ENCODE measurements around the gene ATP10D. TPM values are rescaled to one million over a fixed set of nuclear protein-coding genes. Genes with fewer than 3 reads are reported as not detected.

The ATP10D gene
- total RNA-seq, 4 donors from 2014 or later = 32.4 to 65.6 (median 39.3) TPM

- 54 to 58% methylated on average over 3 of the region's 3 CpGs for WGBS, 2 donors
These were observed 15.7 kb downstream of the ATP10D start for GRCh38 chr4:47500776-47501175.

GRCh38 chr4:47505147-47505546 lies 20.1 kb downstream of the ATP10D start:
- 61 to 97% methylated on average over 3 of the region's 3 CpGs for WGBS, 2 donors
- no peak overlapping the region for H3K4me3 ChIP-seq (ENCODE audit: low read depth, poor library complexity, severe bottlenecking)
- TF ChIP-seq, protein P1, sequence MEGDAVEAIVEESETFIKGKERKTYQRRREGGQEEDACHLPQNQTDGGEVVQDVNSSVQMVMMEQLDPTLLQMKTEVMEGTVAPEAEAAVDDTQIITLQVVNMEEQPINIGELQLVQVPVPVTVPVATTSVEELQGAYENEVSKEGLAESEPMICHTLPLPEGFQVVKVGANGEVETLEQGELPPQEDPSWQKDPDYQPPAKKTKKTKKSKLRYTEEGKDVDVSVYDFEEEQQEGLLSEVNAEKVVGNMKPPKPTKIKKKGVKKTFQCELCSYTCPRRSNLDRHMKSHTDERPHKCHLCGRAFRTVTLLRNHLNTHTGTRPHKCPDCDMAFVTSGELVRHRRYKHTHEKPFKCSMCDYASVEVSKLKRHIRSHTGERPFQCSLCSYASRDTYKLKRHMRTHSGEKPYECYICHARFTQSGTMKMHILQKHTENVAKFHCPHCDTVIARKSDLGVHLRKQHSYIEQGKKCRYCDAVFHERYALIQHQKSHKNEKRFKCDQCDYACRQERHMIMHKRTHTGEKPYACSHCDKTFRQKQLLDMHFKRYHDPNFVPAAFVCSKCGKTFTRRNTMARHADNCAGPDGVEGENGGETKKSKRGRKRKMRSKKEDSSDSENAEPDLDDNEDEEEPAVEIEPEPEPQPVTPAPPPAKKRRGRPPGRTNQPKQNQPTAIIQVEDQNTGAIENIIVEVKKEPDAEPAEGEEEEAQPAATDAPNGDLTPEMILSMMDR (IDR thresholded peaks at IDR 0.05) = no peak
- no peak for TF ChIP-seq POLR2A (IDR thresholded peaks at IDR 0.05)
- intact Hi-C loops (cut with DNase I; ENCODE audit: low total_unique reads) = loop anchor here (10.0 kb wide), 1 partner anchor 50 kb away; no protein-coding TSS in a partner anchor
- no peak for DNase-seq (ENCODE audit: low spot score in 2 of 2)

More at GRCh38 chr4:47500776-47501175, 15.7 kb downstream of the ATP10D start:
- no peak for DNase-seq (ENCODE audit: low spot score in 2 of 2)
- TF ChIP-seq POLR2A (IDR thresholded peaks at IDR 0.05) = no peak
- no peak overlapping the region for H3K4me3 ChIP-seq (ENCODE audit: low read depth, poor library complexity, severe bottlenecking)
- intact Hi-C loops (cut with DNase I; ENCODE audit: low total_unique reads) = loop anchor here (10.0 kb wide), 1 partner anchor 54 kb away; no protein-coding TSS in a partner anchor

DNA sequence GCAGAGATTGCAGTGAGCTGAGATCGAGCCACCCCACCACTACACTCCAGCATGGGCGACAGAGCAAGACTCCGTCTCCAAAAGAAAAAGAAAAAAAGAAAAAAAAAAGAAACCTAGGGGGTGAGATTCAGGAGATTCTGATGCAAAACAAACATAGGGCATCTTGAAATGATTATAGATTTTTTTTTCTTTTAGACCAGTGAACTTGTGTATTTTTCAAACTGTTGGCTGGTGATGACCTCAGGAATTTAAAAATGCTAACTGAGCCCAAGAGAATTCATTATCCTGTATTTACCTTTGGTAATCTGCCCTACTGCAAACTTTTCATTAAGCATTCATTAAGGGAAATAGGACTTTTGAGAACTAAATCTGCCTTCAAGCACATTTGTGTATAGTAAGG lies 20.6 kb downstream of the ATP10D start:
- WGBS, 2 donors = 69 to 75% methylated on average over 3 of the region's 3 CpGs
- TF ChIP-seq, protein P1 (IDR thresholded peaks at IDR 0.05) = no peak
- TF ChIP-seq POLR2A (IDR thresholded peaks at IDR 0.05) = no peak
- H3K4me3 ChIP-seq (ENCODE audit: low read depth, poor library complexity, severe bottlenecking) = no peak overlapping the region
- intact Hi-C loops (cut with DNase I; ENCODE audit: low total_unique reads) = loop anchor here (10.0 kb wide), 1 partner anchor 49 kb away; no protein-coding TSS in a partner anchor
- no peak for DNase-seq (ENCODE audit: low spot score in 2 of 2)

- H3K4me3 ChIP-seq (ENCODE audit: low read depth, poor library complexity, severe bottlenecking) = no peak overlapping the region
- intact Hi-C loops (cut with DNase I; ENCODE audit: low total_unique reads) = no loop called here
- TF ChIP-seq, protein P1 (IDR thresholded peaks at IDR 0.05) = no peak
- TF ChIP-seq POLR2A (IDR thresholded peaks at IDR 0.05) = no peak
- no peak for DNase-seq (ENCODE audit: low spot score in 2 of 2)
- 26 to 32% methylated on average over 2 of the region's 2 CpGs for WGBS, 2 donors
These were observed 25.6 kb downstream of the ATP10D start for GRCh38 chr4:47510506-47511143.

GRCh38 chr4:47513461-47513860 lies 28.4 kb downstream of the ATP10D start:
- TF ChIP-seq, protein P1 (IDR thresholded peaks at IDR 0.05) = no peak
- no peak for TF ChIP-seq POLR2A (IDR thresholded peaks at IDR 0.05)
- intact Hi-C loops (cut with DNase I; ENCODE audit: low total_unique reads) = no loop called here
- 100% methylated on average over 1 of the region's 1 CpG for WGBS, 2 donors
- no peak for DNase-seq (ENCODE audit: low spot score in 2 of 2)
- H3K4me3 ChIP-seq (ENCODE audit: low read depth, poor library complexity, severe bottlenecking) = no peak overlapping the region

GRCh38 chr4:47519239-47519883 lies 34.3 kb downstream of the ATP10D start:
- no peak overlapping the region for H3K4me3 ChIP-seq (ENCODE audit: low read depth, poor library complexity, severe bottlenecking)
- intact Hi-C loops (cut with DNase I; ENCODE audit: low total_unique reads) = no loop called here
- TF ChIP-seq, protein P1 (IDR thresholded peaks at IDR 0.05) = no peak
- TF ChIP-seq POLR2A (IDR thresholded peaks at IDR 0.05) = no peak
- 67 to 72% methylated on average over 3 of the region's 3 CpGs for WGBS, 2 donors
- DNase-seq (ENCODE audit: low spot score in 2 of 2) = no peak

Measured in lower leg skin (tissue), 4 donors.